Lower lobe of right lung (tissue), 2 donors: Measurements from ENCODE around the gene MIER3. TPM values are rescaled to one million over a fixed set of nuclear protein-coding genes. Genes with fewer than 3 reads are reported as not detected.

ENCODE experiments used
- ATAC-seq, 2 donors: fragments of 200-7000 bp; cut with Tn5 transposase; one replicate each; pipeline ENCODE4 v1.9.1; 2020 to 2022; ENCODE audit warnings: mild to moderate bottlenecking in 2 of 2, moderate library complexity in 2 of 2
- DNase-seq: peaks from one replicate; pipeline ENCODE4 v3.0.0-alpha.2; 2020
- H3K27ac ChIP-seq: fragments of 200-600 bp; one replicate; pipeline ENCODE4 v1.8.0; 2022
- H3K27me3 ChIP-seq: fragments of 200-600 bp; one replicate; pipeline ENCODE4 v1.8.0; 2022; ENCODE audit warnings: low read depth
- H3K36me3 ChIP-seq: fragments of 200-600 bp; one replicate; pipeline ENCODE4 v1.8.0; 2022; ENCODE audit warnings: mild to moderate bottlenecking
- H3K4me1 ChIP-seq: fragments of 200-600 bp; one replicate; pipeline ENCODE4 v1.8.0; 2022
- H3K4me3 ChIP-seq: fragments of 200-600 bp; one replicate; pipeline ENCODE4 v1.8.0; 2022; ENCODE audit warnings: mild to moderate bottlenecking
- H3K9me3 ChIP-seq: fragments of 200-600 bp; one replicate; pipeline ENCODE4 v1.8.0; 2022
- CTCF ChIP-seq: fragments of 200-600 bp; IDR thresholded peaks from one replicate; pipeline ENCODE4 v1.8.0; 2022; ENCODE audit warnings: antibody characterized with exemption, mild to moderate bottlenecking
- intact Hi-C: fragments of 100-400 bp; cut with DNase I; formaldehyde crosslinking; loops from one replicate; pipeline ENCODE4 v1.11.0; 2022
- total RNA-seq: library from RNA; stranded (reverse); fragmentation: NEBNext Ultra II Directional; extraction: Animal tissue kit (Norgen Biotek cat#: 25700); gene quantifications from one replicate; pipeline ENCODE4 v1.2.1, GENCODE V29; 2021
- donor health status: DM: no; HTN: yes; CAD: no; lungs with severe emphysema.

MIER3 gene
- total RNA-seq, 1 donor from 2014 or later: 20.1 TPM

- H3K27me3 ChIP-seq: no peaks in the 10 kb centered on the region
- peak overlapping the region; percentile 90 for H3K27ac ChIP-seq
- no peaks in the 10 kb centered on the region for H3K36me3 ChIP-seq
- intact Hi-C loops: no loop called here
- ATAC-seq (peak; percentile 17 to 40), DNase-seq (peak; percentile 63)
- peaks cover 13% of the 10 kb centered on the region for H3K4me1 ChIP-seq
- no peak for TF ChIP-seq CTCF
- peak overlapping the region; percentile 70 for H3K4me3 ChIP-seq
- no peaks in the 10 kb centered on the region for H3K9me3 ChIP-seq
These were observed 41.5 kb downstream of the MIER3 start for GRCh38 chr5:56910210-56910965.

- DNase-seq (peak; percentile 100), ATAC-seq (peak; percentile 97)
- intact Hi-C loops: no loop called here
- H3K27ac ChIP-seq: peak within 1 kb of the TSS; percentile 90
- no peaks in the 10 kb centered on the region for H3K36me3 ChIP-seq
- H3K4me3 ChIP-seq: peak within 1 kb of the TSS; percentile 70
- no peaks in the 10 kb centered on the region for H3K9me3 ChIP-seq
- H3K4me1 ChIP-seq: peaks cover 13% of the 10 kb centered on the region
- no peak for TF ChIP-seq CTCF
- no peaks in the 10 kb centered on the region for H3K27me3 ChIP-seq
These were observed 42.4 kb downstream of the MIER3 start, which contains the start of gene SETD9 for GRCh38 chr5:56909294-56910209. Gene SETD9 (plus strand): TSS chr5:56909596. CDS start chr5:56909646, 50 bp downstream.

GRCh38 chr5:56908942-56909293, 43.0 kb downstream of the MIER3 start:
- Histone ChIP-seq H3K27ac (peak overlapping the region; percentile 90), H3K4me1 (peaks cover 13% of the 10 kb centered on the region), H3K9me3 (no peaks in the 10 kb centered on the region), H3K36me3 (no peaks in the 10 kb centered on the region), H3K27me3 (no peaks in the 10 kb centered on the region), H3K4me3 (peak overlapping the region; percentile 70)
- no peak for DNase-seq
- intact Hi-C loops: no loop called here
- no peak for TF ChIP-seq CTCF
- peak; percentile 82 to 86 for ATAC-seq

- intact Hi-C loops: no loop called here
- DNase-seq: no peak
- H3K4me1 ChIP-seq: no peaks in the 10 kb centered on the region
These were observed 50.9 kb downstream of the MIER3 start for GRCh38 chr5:56900858-56901578.

More at GRCh38 chr5:56900858-56901578, 50.9 kb downstream of the MIER3 start:
- no peak overlapping the region for H3K27ac ChIP-seq
- no peaks in the 10 kb centered on the region for H3K27me3 ChIP-seq
- peak; percentile 69 to 73 for ATAC-seq
- H3K36me3 ChIP-seq: no peaks in the 10 kb centered on the region
- TF ChIP-seq CTCF: peak; percentile 81
- no peak overlapping the region for H3K4me3 ChIP-seq
- no peaks in the 10 kb centered on the region for H3K9me3 ChIP-seq
